Measurements from ENCODE around the gene LDB1. TPM values are rescaled to one million over a fixed set of nuclear protein-coding genes. Genes with fewer than 3 reads are reported as not detected.

LDB1 gene
- total and polyA plus RNA-seq, 2 of the 13 experiments (the other 11 are each of a cell fraction or from before 2014, with no cell fraction given) = 17.2 to 45.5 TPM

- TF ChIP-seq, protein P1, sequence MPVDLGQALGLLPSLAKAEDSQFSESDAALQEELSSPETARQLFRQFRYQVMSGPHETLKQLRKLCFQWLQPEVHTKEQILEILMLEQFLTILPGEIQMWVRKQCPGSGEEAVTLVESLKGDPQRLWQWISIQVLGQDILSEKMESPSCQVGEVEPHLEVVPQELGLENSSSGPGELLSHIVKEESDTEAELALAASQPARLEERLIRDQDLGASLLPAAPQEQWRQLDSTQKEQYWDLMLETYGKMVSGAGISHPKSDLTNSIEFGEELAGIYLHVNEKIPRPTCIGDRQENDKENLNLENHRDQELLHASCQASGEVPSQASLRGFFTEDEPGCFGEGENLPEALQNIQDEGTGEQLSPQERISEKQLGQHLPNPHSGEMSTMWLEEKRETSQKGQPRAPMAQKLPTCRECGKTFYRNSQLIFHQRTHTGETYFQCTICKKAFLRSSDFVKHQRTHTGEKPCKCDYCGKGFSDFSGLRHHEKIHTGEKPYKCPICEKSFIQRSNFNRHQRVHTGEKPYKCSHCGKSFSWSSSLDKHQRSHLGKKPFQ (CRISPR knock-in tag; IDR thresholded peaks at IDR 0.05; ENCODE audit: insufficient replicate concordance) = no peak
- TF ChIP-seq SIN3B (IDR thresholded peaks at IDR 0.05; ENCODE audit: low read length) (no peak), DPF2 (CRISPR knock-in tag; IDR thresholded peaks at IDR 0.05; ENCODE audit: borderline replicate concordance, low read depth) (no peak), ASH2L (IDR thresholded peaks at IDR 0.05; ENCODE audit: insufficient read length, low read depth, low read length) (peak; percentile 13), ZUFSP (CRISPR knock-in tag; IDR thresholded peaks at IDR 0.05; ENCODE audit: borderline replicate concordance) (no peak), MEIS2 (CRISPR knock-in tag; IDR thresholded peaks at IDR 0.05) (peak; percentile 9; the same call in 1 of the 2 replicates), SP140L (CRISPR knock-in tag; IDR thresholded peaks at IDR 0.05; ENCODE audit: borderline replicate concordance) (no peak), NAIF1 (CRISPR knock-in tag; IDR thresholded peaks at IDR 0.05; ENCODE audit: borderline replicate concordance) (0 out of 2 replicates have a peak, but pooled peaks have one; percentile 32), NFKB2 (CRISPR knock-in tag; IDR thresholded peaks at IDR 0.05; ENCODE audit: borderline replicate concordance) (peak; percentile 15; the same call in 1 of the 2 replicates), BRF2 (CRISPR knock-in tag; IDR thresholded peaks at IDR 0.05) (no peak)
- TF ChIP-seq, protein P2, sequence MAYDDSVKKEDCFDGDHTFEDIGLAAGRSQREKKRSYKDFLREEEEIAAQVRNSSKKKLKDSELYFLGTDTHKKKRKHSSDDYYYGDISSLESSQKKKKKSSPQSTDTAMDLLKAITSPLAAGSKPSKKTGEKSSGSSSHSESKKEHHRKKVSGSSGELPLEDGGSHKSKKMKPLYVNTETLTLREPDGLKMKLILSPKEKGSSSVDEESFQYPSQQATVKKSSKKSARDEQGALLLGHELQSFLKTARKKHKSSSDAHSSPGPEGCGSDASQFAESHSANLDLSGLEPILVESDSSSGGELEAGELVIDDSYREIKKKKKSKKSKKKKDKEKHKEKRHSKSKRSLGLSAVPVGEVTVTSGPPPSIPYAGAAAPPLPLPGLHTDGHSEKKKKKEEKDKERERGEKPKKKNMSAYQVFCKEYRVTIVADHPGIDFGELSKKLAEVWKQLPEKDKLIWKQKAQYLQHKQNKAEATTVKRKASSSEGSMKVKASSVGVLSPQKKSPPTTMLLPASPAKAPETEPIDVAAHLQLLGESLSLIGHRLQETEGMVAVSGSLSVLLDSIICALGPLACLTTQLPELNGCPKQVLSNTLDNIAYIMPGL (CRISPR knock-in tag; IDR thresholded peaks at IDR 0.05; ENCODE audit: borderline replicate concordance in 1 of 2, low read depth in 1 of 2) = peak in 1 of 2 experiments; percentile 30; a peak in 1 of 4 replicates
- TF ChIP-seq, protein P3, sequence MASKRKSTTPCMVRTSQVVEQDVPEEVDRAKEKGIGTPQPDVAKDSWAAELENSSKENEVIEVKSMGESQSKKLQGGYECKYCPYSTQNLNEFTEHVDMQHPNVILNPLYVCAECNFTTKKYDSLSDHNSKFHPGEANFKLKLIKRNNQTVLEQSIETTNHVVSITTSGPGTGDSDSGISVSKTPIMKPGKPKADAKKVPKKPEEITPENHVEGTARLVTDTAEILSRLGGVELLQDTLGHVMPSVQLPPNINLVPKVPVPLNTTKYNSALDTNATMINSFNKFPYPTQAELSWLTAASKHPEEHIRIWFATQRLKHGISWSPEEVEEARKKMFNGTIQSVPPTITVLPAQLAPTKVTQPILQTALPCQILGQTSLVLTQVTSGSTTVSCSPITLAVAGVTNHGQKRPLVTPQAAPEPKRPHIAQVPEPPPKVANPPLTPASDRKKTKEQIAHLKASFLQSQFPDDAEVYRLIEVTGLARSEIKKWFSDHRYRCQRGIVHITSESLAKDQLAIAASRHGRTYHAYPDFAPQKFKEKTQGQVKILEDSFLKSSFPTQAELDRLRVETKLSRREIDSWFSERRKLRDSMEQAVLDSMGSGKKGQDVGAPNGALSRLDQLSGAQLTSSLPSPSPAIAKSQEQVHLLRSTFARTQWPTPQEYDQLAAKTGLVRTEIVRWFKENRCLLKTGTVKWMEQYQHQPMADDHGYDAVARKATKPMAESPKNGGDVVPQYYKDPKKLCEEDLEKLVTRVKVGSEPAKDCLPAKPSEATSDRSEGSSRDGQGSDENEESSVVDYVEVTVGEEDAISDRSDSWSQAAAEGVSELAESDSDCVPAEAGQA (IDR thresholded peaks at IDR 0.05; ENCODE audit: low read depth) = peak; percentile 46; the same call in 1 of the 2 replicates
- TF ChIP-seq, protein P3 (CRISPR knock-in tag; IDR thresholded peaks at IDR 0.05; ENCODE audit: borderline replicate concordance) = no peak; the same call in 1 of the 2 replicates
Measured at GRCh38 chr10:102065561-102066398, 54.4 kb downstream of the LDB1 start (continued).
